Inflammatory macrophage (primary cell): ENCODE measurements around the gene LMNTD1.

Source experiments
- DNase-seq, 2 donors: peaks; one replicate each; pipeline ENCODE4 v3.0.0-alpha.2; 2020 to 2022

The LMNTD1 gene

GRCh38 chr12:25550186-25550585, 2.9 kb downstream of the LMNTD1 start:
- no peak for DNase-seq

GRCh38 chr12:25549120-25549519, 4.0 kb downstream of the LMNTD1 start:
- no peak for DNase-seq

- DNase-seq: no peak
Measured at GRCh38 chr12:25546318-25546717, 6.8 kb downstream of the LMNTD1 start.

GRCh38 chr12:25533150-25533549, 19.9 kb downstream of the LMNTD1 start:
- no peak for DNase-seq

- DNase-seq: no peak
Measured at GRCh38 chr12:25531502-25532052, 21.5 kb downstream of the LMNTD1 start.

- no peak for DNase-seq
Measured at GRCh38 chr12:25529738-25530137, 23.3 kb downstream of the LMNTD1 start.

GRCh38 chr12:25526778-25527177, 26.3 kb downstream of the LMNTD1 start:
- DNase-seq: no peak

- no peak for DNase-seq
Measured at GRCh38 chr12:25524366-25524765, 28.7 kb downstream of the LMNTD1 start.

GRCh38 chr12:25521625-25522256, 31.3 kb downstream of the LMNTD1 start:
- no peak for DNase-seq

GRCh38 chr12:25518512-25518911, 34.6 kb downstream of the LMNTD1 start:
- DNase-seq: no peak

GRCh38 chr12:25504744-25505143, 48.3 kb downstream of the LMNTD1 start:
- DNase-seq: no peak

- DNase-seq: no peak
Measured at GRCh38 chr12:25503666-25504065, 49.4 kb downstream of the LMNTD1 start.

- peak in 1 of 2 donors; percentile 37 for DNase-seq
Measured at GRCh38 chr12:25502596-25502995, 50.5 kb downstream of the LMNTD1 start.

GRCh38 chr12:25502118-25502517, 51.0 kb downstream of the LMNTD1 start:
- DNase-seq: no peak

- DNase-seq: no peak
Measured at GRCh38 chr12:25501549-25501948, 51.5 kb downstream of the LMNTD1 start.

- DNase-seq: no peak
Measured at GRCh38 chr12:25500651-25501050, 52.4 kb downstream of the LMNTD1 start.

- no peak for DNase-seq
Measured at GRCh38 chr12:25497021-25497420, 56.1 kb downstream of the LMNTD1 start.

- no peak for DNase-seq
Measured at GRCh38 chr12:25496098-25496587, 56.9 kb downstream of the LMNTD1 start.

GRCh38 chr12:25495331-25496097, 57.6 kb downstream of the LMNTD1 start:
- DNase-seq: no peak

- no peak for DNase-seq
Measured at GRCh38 chr12:25494926-25495325, 58.2 kb downstream of the LMNTD1 start.

- DNase-seq: no peak
Measured at GRCh38 chr12:25493682-25494081, 59.4 kb downstream of the LMNTD1 start.

- DNase-seq: no peak
Measured at GRCh38 chr12:25491396-25492325, 61.4 kb downstream of the LMNTD1 start.
